ENCODE data around the gene RGPD4. TPM values are rescaled to one million over a fixed set of nuclear protein-coding genes. Genes with fewer than 3 reads are reported as not detected.

RGPD4 gene
- total RNA-seq, 1 donor from 2014 or later: 0.18 TPM

- Mint-ChIP-seq H3K27ac (no peak overlapping the region), H3K36me3 (ENCODE audit: low read depth) (no peaks in the 10 kb centered on the region), H3K9me3 (no peaks in the 10 kb centered on the region), H3K27me3 (ENCODE audit: insufficient read depth) (no peaks in the 10 kb centered on the region), H3K4me1 (ENCODE audit: low read depth) (no peaks in the 10 kb centered on the region), H3K4me3 (no peak overlapping the region)
- intact Hi-C loops (cut with micrococcal nuclease): loop anchor here (5.0 kb wide), 1 partner anchor 646 kb away; no protein-coding TSS in a partner anchor
- DNase-seq (ENCODE audit: low spot score): no peak
These were observed 110.0 kb downstream of the RGPD4 start for GRCh38 chr2:107936433-107937359.

Other genes with a start within 250 kb of the RGPD4 start
- gene SLC5A7, start 159.6 kb downstream of the RGPD4 start, total RNA-seq: not detected in 2 replicates

Measured in activated T-helper 1 cell treated with anti-CD3 and anti-CD28 coated beads, Interleukin-12 subunit alpha, Interleukin-12 subunit beta, Interleukin-2, Interleukin-4 antibody, amounts not matched to agents 30 ng/mL and 10 ng/mL and 1 ng/mL, durations not matched to agents 14 hours and 24 hours and 36 hours (primary cell).